Colonic mucosa (tissue), 4 donors: ENCODE results near the gene BAG2. TPM values are rescaled to one million over a fixed set of nuclear protein-coding genes. Genes with fewer than 3 reads are reported as not detected.

Experiments
- DNase-seq: peaks from one replicate; pipeline ENCODE4 v3.0.0-alpha.2; 2020
- H3K27ac ChIP-seq: fragments of 200-600 bp; one replicate; pipeline ENCODE4 v1.8.0; 2021
- H3K27me3 ChIP-seq: fragments of 200-600 bp; one replicate; pipeline ENCODE4 v1.8.0; 2021
- H3K36me3 ChIP-seq: fragments of 200-600 bp; one replicate; pipeline ENCODE4 v1.8.0; 2021
- H3K4me1 ChIP-seq: fragments of 200-600 bp; one replicate; pipeline ENCODE4 v1.8.0; 2021; ENCODE audit warnings: mild to moderate bottlenecking
- H3K4me3 ChIP-seq: fragments of 200-600 bp; one replicate; pipeline ENCODE4 v1.8.0; 2021
- H3K9ac ChIP-seq, 2 donors: one replicate each; pipeline ENCODE4 v1.7.0; 2013; ENCODE audit warnings: control low read depth in 2 of 2, low read depth in 2 of 2, low read length in 2 of 2
- H3K9me3 ChIP-seq: fragments of 200-600 bp; one replicate; pipeline ENCODE4 v1.8.0; 2021
- intact Hi-C: fragments of 100-400 bp; cut with DNase I; formaldehyde crosslinking; loops from one replicate; pipeline ENCODE4 v1.14.1; 2022
- total RNA-seq, 2 donors: library from RNA; stranded (reverse); fragmentation: NEBNext Ultra II Directional in 1 of 2; extraction: Animal tissue kit (Norgen Biotek cat#: 25700) in 1 of 2; gene quantifications; one replicate each; pipeline ENCODE4 v1.2.1, GENCODE V29; 2021
- TF ChIP-seq, protein P1 (sequence below): fragments of 200-600 bp; IDR thresholded peaks from one replicate; pipeline ENCODE4 v1.8.0; 2022; ENCODE audit warnings: antibody characterized with exemption, mild to moderate bottlenecking
- donor health status: healthy.
- donor health status: DM: no; HTN: no; CAD: no.
- donor health status: DM: no; HTN: no; CAD: no.

Gene BAG2
- total RNA-seq, 2 donors from 2014 or later = 1.8 to 6.3 TPM

DNA sequence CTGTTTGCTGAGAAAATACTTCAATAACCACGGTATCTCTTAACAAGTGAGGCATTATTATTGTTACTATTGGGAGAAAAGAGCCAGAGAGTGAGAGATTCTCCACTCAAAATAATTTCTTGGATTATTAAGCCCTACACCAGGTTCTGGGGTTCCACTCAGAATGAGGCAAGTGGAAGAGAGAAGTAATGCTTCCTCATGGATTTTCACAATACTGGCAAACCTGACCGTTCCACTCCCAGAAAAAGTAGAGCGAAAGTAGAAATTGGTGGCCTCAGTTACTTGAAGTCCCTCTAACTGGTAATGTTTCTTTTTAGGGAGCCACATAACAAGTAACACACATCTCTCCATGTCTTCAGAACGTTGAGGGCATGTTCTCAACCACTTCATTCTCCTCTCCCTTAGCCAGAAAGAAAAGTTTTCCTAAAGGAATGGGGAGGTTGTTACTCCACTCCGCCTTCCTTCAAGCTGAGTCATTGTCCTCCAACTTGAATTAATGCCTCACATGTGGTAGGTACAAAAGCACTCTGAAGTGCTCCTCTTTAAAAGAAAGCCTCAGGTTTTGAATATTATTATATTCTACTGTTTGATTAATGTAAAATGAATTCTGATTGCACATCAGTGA is 1.9 kb downstream of the BAG2 start:
- no peaks in the 10 kb centered on the region for H3K4me1 ChIP-seq
- intact Hi-C loops = loop anchor here (5.0 kb wide), 1 partner anchor 143 kb away; the partner anchor contains the start of gene PRIM2
- TF ChIP-seq, protein P1, sequence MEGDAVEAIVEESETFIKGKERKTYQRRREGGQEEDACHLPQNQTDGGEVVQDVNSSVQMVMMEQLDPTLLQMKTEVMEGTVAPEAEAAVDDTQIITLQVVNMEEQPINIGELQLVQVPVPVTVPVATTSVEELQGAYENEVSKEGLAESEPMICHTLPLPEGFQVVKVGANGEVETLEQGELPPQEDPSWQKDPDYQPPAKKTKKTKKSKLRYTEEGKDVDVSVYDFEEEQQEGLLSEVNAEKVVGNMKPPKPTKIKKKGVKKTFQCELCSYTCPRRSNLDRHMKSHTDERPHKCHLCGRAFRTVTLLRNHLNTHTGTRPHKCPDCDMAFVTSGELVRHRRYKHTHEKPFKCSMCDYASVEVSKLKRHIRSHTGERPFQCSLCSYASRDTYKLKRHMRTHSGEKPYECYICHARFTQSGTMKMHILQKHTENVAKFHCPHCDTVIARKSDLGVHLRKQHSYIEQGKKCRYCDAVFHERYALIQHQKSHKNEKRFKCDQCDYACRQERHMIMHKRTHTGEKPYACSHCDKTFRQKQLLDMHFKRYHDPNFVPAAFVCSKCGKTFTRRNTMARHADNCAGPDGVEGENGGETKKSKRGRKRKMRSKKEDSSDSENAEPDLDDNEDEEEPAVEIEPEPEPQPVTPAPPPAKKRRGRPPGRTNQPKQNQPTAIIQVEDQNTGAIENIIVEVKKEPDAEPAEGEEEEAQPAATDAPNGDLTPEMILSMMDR = no peak
- no peaks in the 10 kb centered on the region for H3K27me3 ChIP-seq
- H3K4me3 ChIP-seq = peak overlapping the region; percentile 65
- no peaks in the 10 kb centered on the region for H3K9me3 ChIP-seq
- no peak for DNase-seq
- H3K36me3 ChIP-seq = no peaks in the 10 kb centered on the region
- no peak overlapping the region for H3K9ac ChIP-seq
- H3K27ac ChIP-seq = peak overlapping the region; percentile 79

DNA sequence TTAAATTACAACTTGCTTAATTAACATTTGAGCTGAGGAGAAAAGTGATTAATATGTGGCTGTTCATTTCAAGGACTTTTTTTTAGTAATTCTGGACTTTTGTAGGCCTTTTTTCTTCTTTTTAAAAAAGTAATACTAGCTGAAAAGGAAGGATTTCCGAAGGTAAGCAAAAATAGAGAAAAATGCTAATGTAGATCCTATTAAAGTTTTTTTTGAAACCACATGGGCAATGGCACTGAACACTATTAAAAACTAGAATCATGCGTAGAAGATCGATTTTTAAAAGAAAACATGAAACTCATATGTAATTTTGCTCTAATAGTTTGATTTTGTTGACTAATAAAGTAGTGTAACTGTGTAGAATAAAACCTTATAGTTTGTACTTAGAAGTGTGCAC is 2.4 kb downstream of the BAG2 start:
- intact Hi-C loops = loop anchor here (5.0 kb wide), 1 partner anchor 143 kb away; the partner anchor contains the start of gene PRIM2
- Histone ChIP-seq H3K27me3 (no peaks in the 10 kb centered on the region), H3K9me3 (no peaks in the 10 kb centered on the region), H3K36me3 (no peaks in the 10 kb centered on the region), H3K27ac (no peak overlapping the region), H3K9ac (no peak overlapping the region), H3K4me3 (no peak overlapping the region), H3K4me1 (no peaks in the 10 kb centered on the region)
- no peak for DNase-seq
- TF ChIP-seq, protein P1 = no peak

DNA sequence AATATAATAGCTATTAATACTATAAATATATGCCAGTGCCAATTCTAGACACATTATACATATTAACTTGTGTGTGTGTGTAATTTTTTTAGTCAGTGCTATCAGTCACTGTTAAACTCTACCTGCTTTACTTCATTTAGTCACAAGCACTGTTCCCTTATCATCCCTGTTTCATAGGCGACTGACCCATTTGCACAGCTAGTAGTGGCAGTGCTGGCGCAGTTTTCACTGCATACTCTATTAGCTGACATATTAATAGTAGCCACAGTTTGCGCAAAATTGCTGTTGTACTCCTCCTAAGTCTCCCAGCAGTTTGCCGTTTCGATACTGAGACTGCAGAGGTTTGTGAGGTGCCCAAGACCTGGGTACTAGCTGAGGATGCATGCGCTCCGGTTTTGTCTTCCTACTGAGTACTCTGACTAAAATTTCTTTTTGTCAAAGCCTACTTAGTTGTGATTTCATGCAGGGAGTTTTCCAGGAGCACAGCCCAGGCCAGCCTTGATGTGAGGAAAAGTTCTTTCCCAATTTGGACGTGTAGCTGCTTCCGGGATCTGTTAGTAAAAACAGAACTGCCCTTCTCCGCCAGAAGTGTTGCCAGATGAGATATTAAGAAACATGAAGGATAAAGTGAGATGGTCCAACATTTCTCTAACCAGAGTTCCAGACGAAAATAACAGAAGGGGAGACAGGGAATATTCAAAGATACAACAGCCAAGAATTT is 5.6 kb downstream of the BAG2 start:
- DNase-seq = peak; percentile 28
- no peak overlapping the region for H3K4me3 ChIP-seq
- no peaks in the 10 kb centered on the region for H3K4me1 ChIP-seq
- no peaks in the 10 kb centered on the region for H3K27me3 ChIP-seq
- peak overlapping the region; percentile 23 for H3K27ac ChIP-seq
- H3K9me3 ChIP-seq = no peaks in the 10 kb centered on the region
- no peaks in the 10 kb centered on the region for H3K36me3 ChIP-seq
- H3K9ac ChIP-seq = no peak overlapping the region
- TF ChIP-seq, protein P1 = no peak
- intact Hi-C loops = no loop called here

DNA sequence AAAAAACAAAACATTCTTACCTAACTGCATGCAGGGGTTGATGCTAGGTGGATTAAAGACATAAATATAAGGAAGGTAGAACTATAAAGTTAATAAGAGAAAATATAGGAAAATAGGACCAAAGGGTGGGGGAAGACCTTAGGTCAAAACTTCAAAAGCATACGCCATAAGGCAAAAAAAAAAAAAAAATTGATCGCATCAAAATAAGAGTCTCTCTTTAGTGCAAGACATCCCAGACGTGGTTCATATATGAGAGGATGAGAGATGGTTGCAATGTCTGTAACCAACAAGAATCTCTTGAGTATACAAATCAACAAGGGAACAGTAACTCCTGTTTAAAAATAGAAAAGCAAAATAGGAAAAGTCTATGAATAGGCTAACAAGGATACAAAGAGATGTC is 8.5 kb downstream of the BAG2 start:
- Histone ChIP-seq H3K9ac (no peak overlapping the region), H3K27ac (no peak overlapping the region)
- intact Hi-C loops = no loop called here

DNA sequence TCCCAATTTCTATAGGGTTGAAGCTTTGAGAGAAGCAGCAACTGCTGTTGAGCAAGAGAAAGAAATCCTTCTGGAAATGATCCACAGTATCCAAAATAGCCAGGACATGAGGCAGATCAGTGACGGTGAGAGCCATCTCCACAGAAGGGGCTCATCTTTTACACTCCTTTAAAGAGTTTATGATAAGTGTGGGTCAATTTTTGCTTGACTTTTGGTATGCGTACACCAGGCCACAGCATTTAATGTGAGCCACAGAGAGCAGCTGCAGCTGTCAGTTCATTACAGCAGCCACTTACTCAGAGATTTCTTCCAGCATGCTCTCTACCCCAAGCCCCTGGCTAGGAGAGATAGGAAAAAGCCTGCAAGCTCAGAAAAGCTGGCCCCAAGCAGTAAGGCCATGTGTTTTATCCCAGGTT is 9.9 kb downstream of the BAG2 start:
- TF ChIP-seq, protein P1 = no peak
- no peaks in the 10 kb centered on the region for H3K4me1 ChIP-seq
- no peak for DNase-seq
- H3K36me3 ChIP-seq = no peaks in the 10 kb centered on the region
- H3K4me3 ChIP-seq = no peak overlapping the region
- H3K27me3 ChIP-seq = no peaks in the 10 kb centered on the region
- H3K27ac ChIP-seq = no peak overlapping the region
- intact Hi-C loops = no loop called here
- no peaks in the 10 kb centered on the region for H3K9me3 ChIP-seq
- no peak overlapping the region for H3K9ac ChIP-seq

More for the DNA sequence above, 8.5 kb downstream of the BAG2 start:
- Histone ChIP-seq H3K36me3 (no peaks in the 10 kb centered on the region), H3K27me3 (no peaks in the 10 kb centered on the region), H3K9me3 (no peaks in the 10 kb centered on the region), H3K4me1 (no peaks in the 10 kb centered on the region), H3K4me3 (no peak overlapping the region)
- TF ChIP-seq, protein P1 = no peak
- no peak for DNase-seq
